ENCODE data around the gene EXTL1. TPM values are rescaled to one million over a fixed set of nuclear protein-coding genes. Genes with fewer than 3 reads are reported as not detected.

Gene EXTL1
- total and polyA plus RNA-seq, 2 donors (not counting 3 experiments of a cell fraction or from before 2014, with no cell fraction given) = not detected

GRCh38 chr1:25978403-25978802, 43.2 kb upstream of the EXTL1 start:
- no peaks in the 10 kb centered on the region for H3K9me3 ChIP-seq (replicated peaks; ENCODE audit: control insufficient read depth, insufficient read depth, low read length)
- intact Hi-C loops (cut with micrococcal nuclease) (no loop called here), dilution Hi-C loops (cut with MboI; ENCODE audit: extremely low pct_ligation_motif_present, low sequenced_read_pairs) (loop anchor here (25.0 kb wide), 1 partner anchor 91 kb away; the partner anchor contains the start of gene PAQR7)
- no TSS peak for BruUV-seq (replicated peaks)
- peaks cover 0 to 10% of the 10 kb centered on the region in 2 experiments for H3K36me3 ChIP-seq (ENCODE audit: control insufficient read depth in 2 of 2, extremely low read depth in 1 of 2, insufficient read depth in 2 of 2, low read length in 2 of 2)
- TF ChIP-seq, protein P1, sequence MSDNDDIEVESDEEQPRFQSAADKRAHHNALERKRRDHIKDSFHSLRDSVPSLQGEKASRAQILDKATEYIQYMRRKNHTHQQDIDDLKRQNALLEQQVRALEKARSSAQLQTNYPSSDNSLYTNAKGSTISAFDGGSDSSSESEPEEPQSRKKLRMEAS (IDR thresholded peaks at IDR 0.05; ENCODE audit: insufficient read depth, insufficient read length) = no peak
- TF ChIP-seq MYC (IDR thresholded peaks at IDR 0.05; ENCODE audit: low read depth, low read length) = no peak
- TF ChIP-seq POLR2A (IDR thresholded peaks at IDR 0.05; ENCODE audit: low read depth, low read length) = no peak
- H3K4me2 ChIP-seq (ENCODE audit: insufficient read depth, low read length) = no peak overlapping the region
- ChIA-PET CTCF (no interaction called here), POLR2A (no interaction called here)
- H3K79me2 ChIP-seq (ENCODE audit: control insufficient read depth, insufficient read depth, low read length) = no peaks in the 10 kb centered on the region
- H3K4me3 ChIP-seq (replicated peaks in 1 of 3; ENCODE audit: insufficient read depth in 1 of 3, low read depth in 1 of 3, low read length in 3 of 3) = no peak overlapping the region
- H4K20me1 ChIP-seq (replicated peaks; ENCODE audit: control insufficient read depth, extremely low read depth, insufficient read depth, low read length) = no peaks in the 10 kb centered on the region
- no peaks in the 10 kb centered on the region for H3K4me1 ChIP-seq (ENCODE audit: control insufficient read depth, extremely low read depth, insufficient read depth, low read length)
- no peaks in the 10 kb centered on the region for H3K9me1 ChIP-seq (replicated peaks; ENCODE audit: control insufficient read depth, extremely low read depth, insufficient read depth, low read length)
- DNase-seq (ENCODE audit: low read depth, low spot score) (no peak), FAIRE-seq (no peak)
- no peak overlapping the region for H2AFZ ChIP-seq (ENCODE audit: low read depth, low read length)
- H3K27me3 ChIP-seq (ENCODE audit: control insufficient read depth in 2 of 2, insufficient read depth in 2 of 2, low read length in 2 of 2) = no peaks in the 10 kb centered on the region
- H3K9ac ChIP-seq (replicated peaks; ENCODE audit: extremely low read depth, insufficient read depth, low read length) = no peak overlapping the region
- H3K27ac ChIP-seq (ENCODE audit: insufficient read depth, low read depth, low read length) = no peak overlapping the region

GRCh38 chr1:25979210-25979609, 42.4 kb upstream of the EXTL1 start:
- H3K36me3 ChIP-seq (ENCODE audit: control insufficient read depth in 2 of 2, extremely low read depth in 1 of 2, insufficient read depth in 2 of 2, low read length in 2 of 2) = peaks cover 0 to 6% of the 10 kb centered on the region in 2 experiments
- no peaks in the 10 kb centered on the region for H3K79me2 ChIP-seq (ENCODE audit: control insufficient read depth, insufficient read depth, low read length)
- no TSS peak for BruUV-seq (replicated peaks)
- TF ChIP-seq, protein P2, sequence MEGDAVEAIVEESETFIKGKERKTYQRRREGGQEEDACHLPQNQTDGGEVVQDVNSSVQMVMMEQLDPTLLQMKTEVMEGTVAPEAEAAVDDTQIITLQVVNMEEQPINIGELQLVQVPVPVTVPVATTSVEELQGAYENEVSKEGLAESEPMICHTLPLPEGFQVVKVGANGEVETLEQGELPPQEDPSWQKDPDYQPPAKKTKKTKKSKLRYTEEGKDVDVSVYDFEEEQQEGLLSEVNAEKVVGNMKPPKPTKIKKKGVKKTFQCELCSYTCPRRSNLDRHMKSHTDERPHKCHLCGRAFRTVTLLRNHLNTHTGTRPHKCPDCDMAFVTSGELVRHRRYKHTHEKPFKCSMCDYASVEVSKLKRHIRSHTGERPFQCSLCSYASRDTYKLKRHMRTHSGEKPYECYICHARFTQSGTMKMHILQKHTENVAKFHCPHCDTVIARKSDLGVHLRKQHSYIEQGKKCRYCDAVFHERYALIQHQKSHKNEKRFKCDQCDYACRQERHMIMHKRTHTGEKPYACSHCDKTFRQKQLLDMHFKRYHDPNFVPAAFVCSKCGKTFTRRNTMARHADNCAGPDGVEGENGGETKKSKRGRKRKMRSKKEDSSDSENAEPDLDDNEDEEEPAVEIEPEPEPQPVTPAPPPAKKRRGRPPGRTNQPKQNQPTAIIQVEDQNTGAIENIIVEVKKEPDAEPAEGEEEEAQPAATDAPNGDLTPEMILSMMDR (IDR thresholded peaks at IDR 0.05; ENCODE audit: extremely low read depth in 1 of 2, insufficient read depth in 1 of 2, low read depth in 1 of 2, low read length in 2 of 2) = no peak
- TF ChIP-seq, protein P1 (IDR thresholded peaks at IDR 0.05; ENCODE audit: insufficient read depth, insufficient read length) = no peak
- TF ChIP-seq EZH2 (IDR thresholded peaks at IDR 0.05; ENCODE audit: borderline replicate concordance, low read depth, low read length, severe bottlenecking) (no peak), FOS (IDR thresholded peaks at IDR 0.05; ENCODE audit: borderline replicate concordance, insufficient read depth, low read length) (no peak), GATA2 (IDR thresholded peaks at IDR 0.05; ENCODE audit: insufficient read depth, insufficient read length, low read depth, low read length) (no peak), MYC (IDR thresholded peaks at IDR 0.05; ENCODE audit: low read depth, low read length) (no peak), POLR2A (IDR thresholded peaks at IDR 0.05; ENCODE audit: low read depth, low read length) (no peak), POLR2AphosphoS5 (IDR thresholded peaks at IDR 0.05; ENCODE audit: insufficient read depth, low read depth, low read length) (no peak), JUN (IDR thresholded peaks at IDR 0.05; ENCODE audit: borderline replicate concordance, insufficient read depth, insufficient read length, low read depth) (no peak)
- H3K4me1 ChIP-seq (ENCODE audit: control insufficient read depth, extremely low read depth, insufficient read depth, low read length) = no peaks in the 10 kb centered on the region
- no peaks in the 10 kb centered on the region for H3K9me1 ChIP-seq (replicated peaks; ENCODE audit: control insufficient read depth, extremely low read depth, insufficient read depth, low read length)
- no peak overlapping the region for H3K4me2 ChIP-seq (ENCODE audit: insufficient read depth, low read length)
- no peak overlapping the region for H3K4me3 ChIP-seq (replicated peaks in 1 of 3; ENCODE audit: insufficient read depth in 1 of 3, low read depth in 1 of 3, low read length in 3 of 3)
- DNase-seq (ENCODE audit: low read depth, low spot score) = no peak
- CTCF ChIA-PET = no interaction called here
- intact Hi-C loops (cut with micrococcal nuclease) = no loop called here
- H3K9ac ChIP-seq (replicated peaks; ENCODE audit: extremely low read depth, insufficient read depth, low read length) = no peak overlapping the region
- H3K27me3 ChIP-seq (ENCODE audit: control insufficient read depth in 2 of 2, insufficient read depth in 2 of 2, low read length in 2 of 2) = no peaks in the 10 kb centered on the region
- H4K20me1 ChIP-seq (replicated peaks; ENCODE audit: control insufficient read depth, extremely low read depth, insufficient read depth, low read length) = no peaks in the 10 kb centered on the region
- dilution Hi-C loops (cut with MboI; ENCODE audit: extremely low pct_ligation_motif_present, low sequenced_read_pairs) = loop anchor here (25.0 kb wide), 1 partner anchor 92 kb away; the partner anchor contains the start of gene PAQR7
- H3K9me3 ChIP-seq (replicated peaks; ENCODE audit: control insufficient read depth, insufficient read depth, low read length) = no peaks in the 10 kb centered on the region
- FAIRE-seq = no peak
- POLR2A ChIA-PET = no interaction called here
- H3K27ac ChIP-seq (ENCODE audit: insufficient read depth, low read depth, low read length) = no peak overlapping the region
- no peak overlapping the region for H2AFZ ChIP-seq (ENCODE audit: low read depth, low read length)
